ENCODE results near the gene RHCE. TPM values are rescaled to one million over a fixed set of nuclear protein-coding genes. Genes with fewer than 3 reads are reported as not detected.
A peak's percentile ranks its signal among the peaks of the same experiment; 100 is the strongest.

RHCE gene
- total and polyA plus RNA-seq, 9 of the 15 experiments (the other 6 are each of a cell fraction or from before 2014, with no cell fraction given) = 5.4 to 31.5 (median 12.6) TPM

- TF ChIP-seq ZNF436 (CRISPR knock-in tag; IDR thresholded peaks at IDR 0.05) (no peak), FOS (IDR thresholded peaks at IDR 0.05; ENCODE audit: extremely low read depth, insufficient read length) (peak; percentile 100), PHF8 (IDR thresholded peaks at IDR 0.05; ENCODE audit: borderline replicate concordance, low read length) (peak; percentile 98), RUNX1 (IDR thresholded peaks at IDR 0.05; ENCODE audit: low read depth) (no peak), ATF2 (CRISPR knock-in tag; IDR thresholded peaks at IDR 0.05) (no peak), EP400 (IDR thresholded peaks at IDR 0.05) (peak; percentile 88), ZNF408 (CRISPR knock-in tag; IDR thresholded peaks at IDR 0.05; ENCODE audit: low read depth) (no peak), C11orf30 (IDR thresholded peaks at IDR 0.05; ENCODE audit: low read depth) (peak; percentile 88), PRPF4 (IDR thresholded peaks at IDR 0.05; ENCODE audit: insufficient read depth, low read depth, low read length, poor library complexity, severe bottlenecking) (no peak), ZBTB49 (CRISPR knock-in tag; IDR thresholded peaks at IDR 0.05; ENCODE audit: borderline replicate concordance) (no peak)
- TF ChIP-seq, protein P1, sequence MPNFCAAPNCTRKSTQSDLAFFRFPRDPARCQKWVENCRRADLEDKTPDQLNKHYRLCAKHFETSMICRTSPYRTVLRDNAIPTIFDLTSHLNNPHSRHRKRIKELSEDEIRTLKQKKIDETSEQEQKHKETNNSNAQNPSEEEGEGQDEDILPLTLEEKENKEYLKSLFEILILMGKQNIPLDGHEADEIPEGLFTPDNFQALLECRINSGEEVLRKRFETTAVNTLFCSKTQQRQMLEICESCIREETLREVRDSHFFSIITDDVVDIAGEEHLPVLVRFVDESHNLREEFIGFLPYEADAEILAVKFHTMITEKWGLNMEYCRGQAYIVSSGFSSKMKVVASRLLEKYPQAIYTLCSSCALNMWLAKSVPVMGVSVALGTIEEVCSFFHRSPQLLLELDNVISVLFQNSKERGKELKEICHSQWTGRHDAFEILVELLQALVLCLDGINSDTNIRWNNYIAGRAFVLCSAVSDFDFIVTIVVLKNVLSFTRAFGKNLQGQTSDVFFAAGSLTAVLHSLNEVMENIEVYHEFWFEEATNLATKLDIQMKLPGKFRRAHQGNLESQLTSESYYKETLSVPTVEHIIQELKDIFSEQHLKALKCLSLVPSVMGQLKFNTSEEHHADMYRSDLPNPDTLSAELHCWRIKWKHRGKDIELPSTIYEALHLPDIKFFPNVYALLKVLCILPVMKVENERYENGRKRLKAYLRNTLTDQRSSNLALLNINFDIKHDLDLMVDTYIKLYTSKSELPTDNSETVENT (CRISPR knock-in tag; IDR thresholded peaks at IDR 0.05) = peak; percentile 87
- TF ChIP-seq, protein P2, sequence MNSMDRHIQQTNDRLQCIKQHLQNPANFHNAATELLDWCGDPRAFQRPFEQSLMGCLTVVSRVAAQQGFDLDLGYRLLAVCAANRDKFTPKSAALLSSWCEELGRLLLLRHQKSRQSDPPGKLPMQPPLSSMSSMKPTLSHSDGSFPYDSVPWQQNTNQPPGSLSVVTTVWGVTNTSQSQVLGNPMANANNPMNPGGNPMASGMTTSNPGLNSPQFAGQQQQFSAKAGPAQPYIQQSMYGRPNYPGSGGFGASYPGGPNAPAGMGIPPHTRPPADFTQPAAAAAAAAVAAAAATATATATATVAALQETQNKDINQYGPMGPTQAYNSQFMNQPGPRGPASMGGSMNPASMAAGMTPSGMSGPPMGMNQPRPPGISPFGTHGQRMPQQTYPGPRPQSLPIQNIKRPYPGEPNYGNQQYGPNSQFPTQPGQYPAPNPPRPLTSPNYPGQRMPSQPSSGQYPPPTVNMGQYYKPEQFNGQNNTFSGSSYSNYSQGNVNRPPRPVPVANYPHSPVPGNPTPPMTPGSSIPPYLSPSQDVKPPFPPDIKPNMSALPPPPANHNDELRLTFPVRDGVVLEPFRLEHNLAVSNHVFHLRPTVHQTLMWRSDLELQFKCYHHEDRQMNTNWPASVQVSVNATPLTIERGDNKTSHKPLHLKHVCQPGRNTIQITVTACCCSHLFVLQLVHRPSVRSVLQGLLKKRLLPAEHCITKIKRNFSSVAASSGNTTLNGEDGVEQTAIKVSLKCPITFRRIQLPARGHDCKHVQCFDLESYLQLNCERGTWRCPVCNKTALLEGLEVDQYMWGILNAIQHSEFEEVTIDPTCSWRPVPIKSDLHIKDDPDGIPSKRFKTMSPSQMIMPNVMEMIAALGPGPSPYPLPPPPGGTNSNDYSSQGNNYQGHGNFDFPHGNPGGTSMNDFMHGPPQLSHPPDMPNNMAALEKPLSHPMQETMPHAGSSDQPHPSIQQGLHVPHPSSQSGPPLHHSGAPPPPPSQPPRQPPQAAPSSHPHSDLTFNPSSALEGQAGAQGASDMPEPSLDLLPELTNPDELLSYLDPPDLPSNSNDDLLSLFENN (IDR thresholded peaks at IDR 0.05; ENCODE audit: low read depth in 2 of 2, low read length in 2 of 2) = no peak; a peak in 1 of 4 replicates
- TF ChIP-seq, protein P3, sequence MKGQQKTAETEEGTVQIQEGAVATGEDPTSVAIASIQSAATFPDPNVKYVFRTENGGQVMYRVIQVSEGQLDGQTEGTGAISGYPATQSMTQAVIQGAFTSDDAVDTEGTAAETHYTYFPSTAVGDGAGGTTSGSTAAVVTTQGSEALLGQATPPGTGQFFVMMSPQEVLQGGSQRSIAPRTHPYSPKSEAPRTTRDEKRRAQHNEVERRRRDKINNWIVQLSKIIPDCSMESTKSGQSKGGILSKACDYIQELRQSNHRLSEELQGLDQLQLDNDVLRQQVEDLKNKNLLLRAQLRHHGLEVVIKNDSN (CRISPR knock-in tag; IDR thresholded peaks at IDR 0.05) = no peak
- TF ChIP-seq, protein P4, sequence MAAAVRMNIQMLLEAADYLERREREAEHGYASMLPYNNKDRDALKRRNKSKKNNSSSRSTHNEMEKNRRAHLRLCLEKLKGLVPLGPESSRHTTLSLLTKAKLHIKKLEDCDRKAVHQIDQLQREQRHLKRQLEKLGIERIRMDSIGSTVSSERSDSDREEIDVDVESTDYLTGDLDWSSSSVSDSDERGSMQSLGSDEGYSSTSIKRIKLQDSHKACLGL (CRISPR knock-in tag; IDR thresholded peaks at IDR 0.05; ENCODE audit: borderline replicate concordance, poor library complexity, severe bottlenecking) = no peak
Observed at GRCh38 chr1:25430073-25430966, 9.7 kb upstream of the RHCE start, which contains the start of gene MACO1 (continued).

All from K562 (cell line).